Kidney epithelial cell (primary cell): ENCODE data around the gene ECT2L. TPM values are rescaled to one million over a fixed set of nuclear protein-coding genes. Genes with fewer than 3 reads are reported as not detected.

Source experiments
- DNase-seq: peaks from one replicate; pipeline ENCODE4 v3.0.0-alpha.2; 2010; ENCODE audit warnings: low read depth
- H3K27me3 ChIP-seq: 2 replicates; pipeline ENCODE4 v1.6.0; 2011; ENCODE audit warnings: low read length; ENCODE audit not compliant: control insufficient read depth, insufficient read depth
- H3K36me3 ChIP-seq: 2 replicates; pipeline ENCODE4 v1.5.1; 2011; ENCODE audit warnings: low read length; ENCODE audit not compliant: control insufficient read depth, insufficient read depth
- H3K4me3 ChIP-seq: 2 replicates; pipeline ENCODE4 v1.5.1; 2011; ENCODE audit warnings: low read depth, mild to moderate bottlenecking, control low read depth, low read length
- CTCF ChIP-seq: IDR thresholded peaks from 2 replicates; pipeline ENCODE4 v1.5.1; 2011; ENCODE audit warnings: mild to moderate bottlenecking, moderate library complexity, low read length, control low read depth, inconsistent platforms; ENCODE audit not compliant: insufficient read depth, poor library complexity, severe bottlenecking
- total RNA-seq: library from RNA; depleted of rRNA; stranded (reverse); fragments of >200 nt; gene quantifications from 2 replicates; pipeline ENCODE4 v1.2.3, GENCODE V29; 2015

The ECT2L gene
- total RNA-seq, 1 donor from 2014 or later = not detected

GRCh38 chr6:138818496-138819194 lies 22.8 kb downstream of the ECT2L start:
- DNase-seq = no peak
- Histone ChIP-seq H3K4me3 (no peak overlapping the region), H3K36me3 (no peaks in the 10 kb centered on the region), H3K27me3 (no peaks in the 10 kb centered on the region)
- TF ChIP-seq CTCF = no peak

GRCh38 chr6:138821519-138821918 lies 25.6 kb downstream of the ECT2L start:
- no peak for DNase-seq

GRCh38 chr6:138824482-138825144 lies 28.7 kb downstream of the ECT2L start:
- no peak for TF ChIP-seq CTCF
- Histone ChIP-seq H3K4me3 (no peak overlapping the region), H3K36me3 (no peaks in the 10 kb centered on the region), H3K27me3 (no peaks in the 10 kb centered on the region)
- no peak for DNase-seq

More at GRCh38 chr6:138821519-138821918, 25.6 kb downstream of the ECT2L start:
- H3K36me3 ChIP-seq = no peaks in the 10 kb centered on the region
- no peaks in the 10 kb centered on the region for H3K27me3 ChIP-seq
- H3K4me3 ChIP-seq = no peak overlapping the region
- no peak for TF ChIP-seq CTCF

- H3K4me3 ChIP-seq = no peak overlapping the region
- no peak for DNase-seq
- no peaks in the 10 kb centered on the region for H3K36me3 ChIP-seq
- TF ChIP-seq CTCF = no peak
- H3K27me3 ChIP-seq = no peaks in the 10 kb centered on the region
Observed at GRCh38 chr6:138830248-138830647, 34.4 kb downstream of the ECT2L start.

- Histone ChIP-seq H3K36me3 (no peaks in the 10 kb centered on the region), H3K27me3 (no peaks in the 10 kb centered on the region), H3K4me3 (no peak overlapping the region)
- TF ChIP-seq CTCF = no peak
- DNase-seq = no peak
Observed at GRCh38 chr6:138832182-138832581, 36.3 kb downstream of the ECT2L start.
